Mesothelial cell of epicardium (in vitro differentiated cells): Measurements from ENCODE around the gene SLC43A2. TPM values are rescaled to one million over a fixed set of nuclear protein-coding genes. Genes with fewer than 3 reads are reported as not detected.

ENCODE experiments used
- DNase-seq, 2 experiments: peaks; one replicate each; pipeline ENCODE4 v3.0.0; 2021; ENCODE audit warnings: low spot score in 2 of 2; ENCODE audit not compliant: unreplicated experiment in 2 of 2
- H3K27ac Mint-ChIP-seq: 2 replicates; pipeline ENCODE4 v1.8.0; 2021; ENCODE audit warnings: mixed read lengths
- H3K27me3 Mint-ChIP-seq: 2 replicates; pipeline ENCODE4 v1.8.0; 2021; ENCODE audit warnings: low read depth, mixed read lengths
- H3K36me3 Mint-ChIP-seq: 2 replicates; pipeline ENCODE4 v1.8.0; 2021; ENCODE audit warnings: mixed read lengths
- H3K4me1 Mint-ChIP-seq: 2 replicates; pipeline ENCODE4 v1.8.0; 2021; ENCODE audit warnings: mixed read lengths
- H3K4me3 Mint-ChIP-seq: 2 replicates; pipeline ENCODE4 v1.8.0; 2021; ENCODE audit warnings: mild to moderate bottlenecking, moderate library complexity, mixed read lengths
- H3K9me3 Mint-ChIP-seq: 2 replicates; pipeline ENCODE4 v1.8.0; 2021; ENCODE audit warnings: mixed read lengths
- CTCF ChIP-seq: fragments of 200-600 bp; sonication (generic); IDR thresholded peaks from one replicate; pipeline ENCODE4 v1.5.0; 2021; ENCODE audit warnings: antibody characterized with exemption; ENCODE audit not compliant: unreplicated experiment
- total RNA-seq: library from RNA; stranded (reverse); gene quantifications from 3 replicates; pipeline ENCODE4 v1.2.1, GENCODE V29; 2021

The SLC43A2 gene
- total RNA-seq, 1 donor from 2014 or later: 12.4 TPM

- H3K36me3 Mint-ChIP-seq: no peaks in the 10 kb centered on the region
- H3K27me3 Mint-ChIP-seq: peaks cover 21% of the 10 kb centered on the region
- peaks cover 7% of the 10 kb centered on the region for H3K4me1 Mint-ChIP-seq
- no peak overlapping the region for H3K27ac Mint-ChIP-seq
- H3K4me3 Mint-ChIP-seq: no peak overlapping the region
- DNase-seq: no peak
- no peaks in the 10 kb centered on the region for H3K9me3 Mint-ChIP-seq
- TF ChIP-seq CTCF: no peak
Measured at GRCh38 chr17:1634841-1635650, 6.4 kb upstream of the SLC43A2 start.

GRCh38 chr17:1630662-1631061 is 2.0 kb upstream of the SLC43A2 start:
- Mint-ChIP-seq H3K9me3 (no peaks in the 10 kb centered on the region), H3K27ac (no peak overlapping the region), H3K4me1 (peaks cover 9% of the 10 kb centered on the region), H3K4me3 (peak overlapping the region; percentile 73), H3K36me3 (peaks cover 3% of the 10 kb centered on the region), H3K27me3 (peaks cover 35% of the 10 kb centered on the region)
- TF ChIP-seq CTCF: no peak
- no peak for DNase-seq

- peaks cover 9% of the 10 kb centered on the region for H3K4me1 Mint-ChIP-seq
- no peaks in the 10 kb centered on the region for H3K9me3 Mint-ChIP-seq
- H3K36me3 Mint-ChIP-seq: peaks cover 3% of the 10 kb centered on the region
- TF ChIP-seq CTCF: no peak
- peak overlapping the region; percentile 73 for H3K4me3 Mint-ChIP-seq
- peaks cover 35% of the 10 kb centered on the region for H3K27me3 Mint-ChIP-seq
- peak overlapping the region; percentile 74 for H3K27ac Mint-ChIP-seq
- no peak for DNase-seq
Measured at GRCh38 chr17:1629504-1630310, 1.1 kb upstream of the SLC43A2 start.

GRCh38 chr17:1628856-1629503 is 346 bp upstream of the SLC43A2 start:
- H3K9me3 Mint-ChIP-seq: no peaks in the 10 kb centered on the region
- peak overlapping the region; percentile 81 for H3K4me3 Mint-ChIP-seq
- peak overlapping the region; percentile 79 for H3K27ac Mint-ChIP-seq
- peak; percentile 81 to 90 for DNase-seq
- H3K36me3 Mint-ChIP-seq: peaks cover 3% of the 10 kb centered on the region
- H3K4me1 Mint-ChIP-seq: peaks cover 9% of the 10 kb centered on the region
- peaks cover 35% of the 10 kb centered on the region for H3K27me3 Mint-ChIP-seq
- no peak for TF ChIP-seq CTCF

- Mint-ChIP-seq H3K9me3 (no peaks in the 10 kb centered on the region), H3K36me3 (peaks cover 3% of the 10 kb centered on the region), H3K27me3 (peaks cover 35% of the 10 kb centered on the region), H3K27ac (no peak overlapping the region), H3K4me3 (peak overlapping the region; percentile 63), H3K4me1 (peaks cover 9% of the 10 kb centered on the region)
- no peak for TF ChIP-seq CTCF
- no peak for DNase-seq
Measured at GRCh38 chr17:1627182-1627981, 1.3 kb downstream of the SLC43A2 start.
